GM13976 (cell line): ENCODE results near the gene STRN4.
A peak's percentile ranks its signal among the peaks of the same experiment; 100 is the strongest.
"Not testable (repeated sequence)": the region's sequence is repeated elsewhere in the genome, so short reads cannot be mapped to it uniquely, and the experiment has no call there.

Experiments
- DNase-seq: peaks from one replicate; pipeline ENCODE4 v3.0.0; 2012; ENCODE audit warnings: low spot score
- in situ Hi-C: fragments of 300-500 bp; cut with MboI; formaldehyde crosslinking; loops from one replicate; pipeline ENCODE4 v1.12.0; 2022; ENCODE audit warnings: low sequenced_read_pairs, mixed read lengths, inconsistent platforms; ENCODE audit not compliant: unreplicated experiment
- TF ChIP-seq, protein P1 (sequence below): IDR thresholded peaks from 2 replicates; pipeline ENCODE4 v1.5.1; 2012; ENCODE audit warnings: borderline replicate concordance, mild to moderate bottlenecking; ENCODE audit not compliant: insufficient read depth; ENCODE audit errors: extremely low read depth, missing control alignments, control extremely low read depth

The STRN4 gene

DNA sequence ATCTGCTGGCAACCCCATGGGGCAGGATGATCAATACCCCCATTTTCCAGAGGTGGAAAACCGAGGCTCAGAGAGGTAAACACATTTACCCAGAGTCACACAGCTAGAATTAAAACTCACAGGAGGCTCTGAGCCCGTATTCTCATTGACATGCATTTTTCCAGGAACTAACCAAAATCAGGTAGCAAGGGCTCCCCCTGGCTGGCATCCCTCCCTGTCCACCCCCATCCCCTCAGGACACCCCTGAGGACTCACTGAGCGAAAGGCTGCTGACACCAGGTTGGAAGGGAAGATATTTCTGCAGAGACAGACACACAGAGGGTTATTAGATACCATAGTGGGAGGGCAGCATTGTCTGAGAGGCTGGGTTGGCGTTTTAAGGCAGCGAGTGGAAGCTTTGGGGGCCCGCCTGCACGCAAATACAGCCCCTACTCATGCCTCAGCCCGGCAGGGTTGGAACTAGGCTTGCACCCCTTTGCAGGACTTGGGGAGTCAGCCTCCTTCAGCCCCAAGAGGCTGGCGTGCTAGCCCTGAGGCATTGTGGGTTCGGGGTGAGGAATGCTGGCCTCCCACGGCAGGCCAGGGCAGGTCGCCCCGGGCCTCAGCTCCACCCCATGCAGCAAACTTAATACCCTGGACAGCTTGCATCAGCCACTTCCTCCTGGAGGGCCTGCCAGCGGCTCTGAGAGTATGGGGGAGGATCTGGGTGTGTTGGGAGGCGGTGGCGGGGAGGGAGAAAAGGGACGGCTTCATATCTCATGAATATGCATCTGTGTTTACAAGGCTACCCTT, 38.2 kb upstream of the STRN4 start:
- in situ Hi-C loops = no loop called here
- peak; percentile 84 for DNase-seq
- TF ChIP-seq, protein P1, sequence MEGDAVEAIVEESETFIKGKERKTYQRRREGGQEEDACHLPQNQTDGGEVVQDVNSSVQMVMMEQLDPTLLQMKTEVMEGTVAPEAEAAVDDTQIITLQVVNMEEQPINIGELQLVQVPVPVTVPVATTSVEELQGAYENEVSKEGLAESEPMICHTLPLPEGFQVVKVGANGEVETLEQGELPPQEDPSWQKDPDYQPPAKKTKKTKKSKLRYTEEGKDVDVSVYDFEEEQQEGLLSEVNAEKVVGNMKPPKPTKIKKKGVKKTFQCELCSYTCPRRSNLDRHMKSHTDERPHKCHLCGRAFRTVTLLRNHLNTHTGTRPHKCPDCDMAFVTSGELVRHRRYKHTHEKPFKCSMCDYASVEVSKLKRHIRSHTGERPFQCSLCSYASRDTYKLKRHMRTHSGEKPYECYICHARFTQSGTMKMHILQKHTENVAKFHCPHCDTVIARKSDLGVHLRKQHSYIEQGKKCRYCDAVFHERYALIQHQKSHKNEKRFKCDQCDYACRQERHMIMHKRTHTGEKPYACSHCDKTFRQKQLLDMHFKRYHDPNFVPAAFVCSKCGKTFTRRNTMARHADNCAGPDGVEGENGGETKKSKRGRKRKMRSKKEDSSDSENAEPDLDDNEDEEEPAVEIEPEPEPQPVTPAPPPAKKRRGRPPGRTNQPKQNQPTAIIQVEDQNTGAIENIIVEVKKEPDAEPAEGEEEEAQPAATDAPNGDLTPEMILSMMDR = peak; percentile 23

- in situ Hi-C loops = no loop called here
- no peak for DNase-seq
- TF ChIP-seq, protein P1 = no peak
These were observed 37.4 kb upstream of the STRN4 start for GRCh38 chr19:46783670-46784069.

- in situ Hi-C loops = no loop called here
- peak; percentile 13 for DNase-seq
- TF ChIP-seq, protein P1 = no peak
These were observed 36.2 kb upstream of the STRN4 start for GRCh38 chr19:46782355-46783019.

- not testable (repeated sequence) for DNase-seq
- in situ Hi-C loops = loop anchor here (10.0 kb wide), 1 partner anchor 47 kb away; no protein-coding TSS in a partner anchor
These were observed 31.9 kb upstream of the STRN4 start for GRCh38 chr19:46777956-46778645.

DNA sequence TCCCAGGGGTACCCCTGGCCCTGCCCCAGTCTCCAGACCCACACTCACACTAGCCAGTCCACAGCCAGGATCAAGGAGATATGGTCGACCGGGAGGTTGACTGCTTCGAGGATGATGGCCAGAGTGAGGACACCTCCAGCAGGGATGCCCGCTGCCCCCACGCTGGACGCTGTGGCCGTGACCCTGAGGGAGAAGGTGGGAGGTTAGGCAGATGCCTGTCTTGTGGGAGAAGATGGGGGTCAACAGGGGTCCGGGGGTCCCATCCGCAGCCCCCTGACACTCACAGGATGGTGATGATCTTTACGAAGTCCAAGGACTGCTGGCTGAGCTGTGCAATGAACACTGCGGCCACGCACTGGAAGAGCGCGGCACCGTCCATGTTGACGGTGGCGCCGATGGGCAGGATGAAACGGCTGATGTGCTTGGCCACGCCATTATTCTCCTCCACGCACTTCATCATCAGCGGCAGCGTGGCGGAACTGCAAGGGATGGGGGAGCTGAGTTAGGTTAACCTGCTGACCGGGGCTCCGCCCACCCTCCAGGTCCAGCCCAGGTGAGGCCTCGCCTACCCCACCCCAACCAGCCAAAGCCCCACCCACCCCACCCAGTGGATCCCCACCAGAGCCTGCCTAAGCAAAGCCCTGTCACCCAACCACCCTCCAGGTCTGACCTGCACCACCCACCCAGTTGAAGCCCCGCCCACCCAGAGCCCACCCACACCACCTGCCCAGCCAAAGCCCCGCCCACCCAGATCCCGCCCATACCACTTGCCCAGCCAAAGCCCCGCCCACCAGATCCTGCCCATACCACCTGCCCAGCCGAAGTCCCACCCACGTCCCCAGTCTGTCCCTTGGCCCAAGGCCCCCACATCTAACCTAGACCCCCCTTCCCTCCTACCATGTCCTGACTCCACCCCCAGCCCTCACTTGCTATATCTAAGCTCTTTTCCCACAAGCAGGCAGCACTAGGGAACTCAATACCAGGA, 31.0 kb upstream of the STRN4 start:
- in situ Hi-C loops = loop anchor here (10.0 kb wide), 1 partner anchor 48 kb away; no protein-coding TSS in a partner anchor
- peak; percentile 13 for DNase-seq
- TF ChIP-seq, protein P1 = no peak

DNA sequence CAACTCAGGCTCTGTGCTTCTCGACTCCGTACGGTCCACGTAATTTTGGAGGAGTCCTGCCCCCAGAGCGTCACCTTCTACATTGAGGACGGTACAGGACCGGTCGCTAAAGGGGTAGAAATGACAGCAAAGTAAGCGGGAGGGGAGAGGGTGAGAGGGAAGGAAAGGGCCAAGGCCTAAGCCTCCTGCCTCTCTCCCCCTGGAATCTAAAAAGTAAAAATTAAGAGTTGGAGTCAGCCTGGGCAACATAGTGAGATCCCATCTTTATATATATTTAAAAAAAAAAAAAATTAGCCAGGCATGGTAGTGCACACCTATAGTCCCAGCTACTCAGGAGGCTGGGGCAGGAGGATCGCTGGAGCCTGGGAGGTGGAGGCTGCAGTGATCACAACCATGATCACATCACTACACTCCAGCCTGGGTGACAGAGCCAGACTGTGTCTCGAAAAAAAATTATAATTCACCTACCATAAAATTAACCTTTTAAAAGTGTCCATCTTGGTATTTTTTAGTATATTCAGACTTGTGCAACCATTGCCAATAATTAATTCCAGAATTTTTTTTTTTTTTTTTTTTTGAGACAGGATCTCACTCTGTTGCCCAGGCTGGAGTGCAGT, 29.5 kb upstream of the STRN4 start:
- DNase-seq = no peak
- in situ Hi-C loops = loop anchor here (10.0 kb wide), 1 partner anchor 49 kb away; no protein-coding TSS in a partner anchor
- TF ChIP-seq, protein P1 = no peak
